ENCODE data around the gene RBM7.

DNA sequence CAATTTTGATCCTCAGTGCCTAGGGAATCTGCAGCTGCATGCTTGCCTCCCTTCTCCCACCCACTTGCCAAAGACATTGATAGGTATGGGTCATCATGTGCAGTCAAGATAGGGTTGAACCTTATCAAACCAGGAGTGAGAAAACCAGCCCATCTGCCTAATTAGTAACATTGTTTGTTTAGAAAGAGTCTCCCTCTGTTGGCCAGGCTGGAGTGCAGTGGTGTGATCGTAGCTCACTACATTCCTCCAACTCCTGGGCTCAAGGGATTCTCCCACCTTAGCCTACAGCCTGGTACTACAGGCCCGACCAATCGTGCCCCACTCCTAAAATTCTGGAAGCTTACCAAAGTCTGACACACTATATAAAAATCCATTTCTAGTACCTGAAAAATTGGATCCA lies 4.7 kb upstream of the RBM7 start:
- no peak for TF ChIP-seq TAF1 (IDR thresholded peaks at IDR 0.05; ENCODE audit: low read depth)
- TF ChIP-seq TCF12 (IDR thresholded peaks at IDR 0.05; ENCODE audit: low read depth), result no peak
